ENCODE results near the gene MARS1.
A peak's percentile ranks its signal among the peaks of the same experiment; 100 is the strongest.

MARS1 gene

GRCh38 chr12:57549909-57550640 is 62.2 kb downstream of the MARS1 start, which contains the start of gene KIF5A:
Gene KIF5A (plus strand): TSS chr12:57550044. CDS start chr12:57550272, 228 bp downstream.
- no peak for TF ChIP-seq CTCF (IDR thresholded peaks at IDR 0.05; ENCODE audit: control insufficient read depth, insufficient read depth, low read depth, low read length, missing control alignments)
- no peak for DNase-seq (ENCODE audit: low read depth)
- peak within 1 kb of the TSS; percentile 59 for H3K4me3 ChIP-seq (ENCODE audit: control insufficient read depth, low read depth, low read length)

GRCh38 chr12:57550641-57551549 is 63.0 kb downstream of the MARS1 start:
- peak overlapping the region; percentile 59 for H3K4me3 ChIP-seq (ENCODE audit: control insufficient read depth, low read depth, low read length)
- no peak for DNase-seq (ENCODE audit: low read depth)
- TF ChIP-seq CTCF (IDR thresholded peaks at IDR 0.05; ENCODE audit: control insufficient read depth, insufficient read depth, low read depth, low read length, missing control alignments) = no peak

- TF ChIP-seq CTCF (IDR thresholded peaks at IDR 0.05; ENCODE audit: control insufficient read depth, insufficient read depth, low read depth, low read length, missing control alignments) = no peak
- H3K4me3 ChIP-seq (ENCODE audit: control insufficient read depth, low read depth, low read length) = no peak overlapping the region
- no peak for DNase-seq (ENCODE audit: low read depth)
Measured at GRCh38 chr12:57551637-57552305, 63.9 kb downstream of the MARS1 start.

GRCh38 chr12:57552306-57552651 is 64.4 kb downstream of the MARS1 start:
- DNase-seq (ENCODE audit: low read depth) = no peak
- TF ChIP-seq CTCF (IDR thresholded peaks at IDR 0.05; ENCODE audit: control insufficient read depth, insufficient read depth, low read depth, low read length, missing control alignments) = no peak
- H3K4me3 ChIP-seq (ENCODE audit: control insufficient read depth, low read depth, low read length) = no peak overlapping the region

GRCh38 chr12:57552835-57553313 is 65.0 kb downstream of the MARS1 start:
- TF ChIP-seq CTCF (IDR thresholded peaks at IDR 0.05; ENCODE audit: control insufficient read depth, insufficient read depth, low read depth, low read length, missing control alignments) = no peak
- DNase-seq (ENCODE audit: low read depth) = no peak
- no peak overlapping the region for H3K4me3 ChIP-seq (ENCODE audit: control insufficient read depth, low read depth, low read length)

All from AG09309 (cell line).